Neuronal stem cell (in vitro differentiated cells): Measurements from ENCODE around the gene TMEM42.

Experiments used
- DNase-seq: peaks from one replicate; pipeline ENCODE4 v3.0.0-alpha.2; 2013; ENCODE audit warnings: low spot score
- H2AFZ ChIP-seq: one replicate; pipeline ENCODE4 v1.6.1; 2013; ENCODE audit warnings: mild to moderate bottlenecking, low read length, inconsistent platforms
- H2AK5ac ChIP-seq: 2 replicates; pipeline ENCODE4 v1.6.1; 2013; ENCODE audit warnings: low read depth, mild to moderate bottlenecking, inconsistent platforms, low read length, moderate library complexity, mixed read lengths
- H2BK120ac ChIP-seq: 2 replicates; pipeline ENCODE4 v1.6.1; 2013; ENCODE audit warnings: low read depth, mild to moderate bottlenecking, inconsistent platforms, low read length, moderate library complexity, mixed read lengths
- H2BK12ac ChIP-seq: one replicate; pipeline ENCODE4 v1.6.1; 2013; ENCODE audit warnings: low read length, inconsistent platforms
- H2BK15ac ChIP-seq: 2 replicates; pipeline ENCODE4 v1.6.1; 2013; ENCODE audit warnings: mild to moderate bottlenecking, low read length, inconsistent platforms, mixed read lengths
- H2BK5ac ChIP-seq: one replicate; pipeline ENCODE4 v1.6.1; 2013; ENCODE audit warnings: inconsistent platforms, mild to moderate bottlenecking, low read length, moderate library complexity
- H3K14ac ChIP-seq: one replicate; pipeline ENCODE4 v1.6.1; 2013; ENCODE audit warnings: low read length, inconsistent platforms
- H3K18ac ChIP-seq: 2 replicates; pipeline ENCODE4 v1.6.1; 2013; ENCODE audit warnings: low read length, inconsistent platforms
- H3K23ac ChIP-seq: 2 replicates; pipeline ENCODE4 v1.6.1; 2013; ENCODE audit warnings: low read depth, mild to moderate bottlenecking, mixed read lengths, low read length, inconsistent platforms; ENCODE audit not compliant: poor library complexity
- H3K27ac ChIP-seq: replicated peaks from 3 replicates; pipeline ENCODE4 v1.5.1; 2013; ENCODE audit warnings: low read length, inconsistent platforms
- H3K27me3 ChIP-seq, 3 experiments: 2 replicates each; pipeline ENCODE4 v1.6.1; 2013; ENCODE audit warnings: low read length in 3 of 3, mild to moderate bottlenecking in 2 of 3, inconsistent platforms in 1 of 3, low read depth in 1 of 3, mixed read lengths in 1 of 3, moderate library complexity in 1 of 3; ENCODE audit not compliant: control insufficient read depth in 3 of 3, insufficient read depth in 3 of 3
- H3K36me3 ChIP-seq, 2 donors: replicated peaks in 1 of 2; 2 replicates each; pipeline ENCODE4 v1.6.1; 2013; ENCODE audit warnings: low read length in 2 of 2; ENCODE audit not compliant: control insufficient read depth in 2 of 2, insufficient read depth in 2 of 2
- H3K4ac ChIP-seq: 2 replicates; pipeline ENCODE4 v1.6.1; 2013; ENCODE audit warnings: inconsistent platforms, mild to moderate bottlenecking, low read length, moderate library complexity
- H3K4me1 ChIP-seq, 2 donors: 1 replicate in 1 of 2; 2 replicates in 1 of 2; pipeline ENCODE4 v1.6.1; 2013; ENCODE audit warnings: low read length in 2 of 2, low read depth in 1 of 2; ENCODE audit not compliant: control insufficient read depth in 2 of 2, insufficient read depth in 1 of 2
- H3K4me2 ChIP-seq: one replicate; pipeline ENCODE4 v1.6.1; 2013; ENCODE audit warnings: mild to moderate bottlenecking, low read length, inconsistent platforms; ENCODE audit not compliant: insufficient read depth, poor library complexity, severe bottlenecking
- H3K4me3 ChIP-seq, 2 donors: 2 replicates each; pipeline ENCODE4 v1.5.1; 2013; ENCODE audit warnings: low read length in 2 of 2, mild to moderate bottlenecking in 2 of 2, inconsistent platforms in 1 of 2, moderate library complexity in 1 of 2
- H3K79me1 ChIP-seq: one replicate; pipeline ENCODE4 v1.6.1; 2013; ENCODE audit warnings: low read depth, mild to moderate bottlenecking, inconsistent platforms, low read length, moderate library complexity
- H3K9ac ChIP-seq: one replicate; pipeline ENCODE4 v1.6.1; 2013; ENCODE audit warnings: mild to moderate bottlenecking, low read depth, low read length, inconsistent platforms; ENCODE audit not compliant: poor library complexity
- H3K9me3 ChIP-seq, 2 donors: replicated peaks in 1 of 2; 2 replicates each; pipeline versions ENCODE3 to v1.6.1; 2013; ENCODE audit warnings: low read length in 2 of 2, mild to moderate bottlenecking in 2 of 2, inconsistent platforms in 1 of 2, low read depth in 1 of 2, mixed read lengths in 1 of 2, moderate library complexity in 1 of 2; ENCODE audit not compliant: control insufficient read depth in 2 of 2, insufficient read depth in 1 of 2
- H4K8ac ChIP-seq: one replicate; pipeline ENCODE4 v1.6.1; 2013; ENCODE audit warnings: low read depth, mild to moderate bottlenecking, inconsistent platforms, low read length, moderate library complexity
- H4K91ac ChIP-seq: one replicate; pipeline ENCODE4 v1.6.1; 2013; ENCODE audit warnings: low read length, low read depth, mild to moderate bottlenecking, inconsistent platforms; ENCODE audit not compliant: poor library complexity
- WGBS, 2 donors: extraction: QIAGEN DNeasy Blood & Tissue Kit; methylation state at CpG; one replicate each; pipeline ENCODE4 v1.1.7; 2013; ENCODE audit warnings: missing lambda C conversion rate in 2 of 2, mixed read lengths in 1 of 2; ENCODE audit not compliant: insufficient read length in 2 of 2, insufficient replicate concordance in 1 of 2; ENCODE audit errors: extremely low coverage in 2 of 2; 5-methylcytosine and 5-hydroxymethylcytosine counted together

The TMEM42 gene

DNA sequence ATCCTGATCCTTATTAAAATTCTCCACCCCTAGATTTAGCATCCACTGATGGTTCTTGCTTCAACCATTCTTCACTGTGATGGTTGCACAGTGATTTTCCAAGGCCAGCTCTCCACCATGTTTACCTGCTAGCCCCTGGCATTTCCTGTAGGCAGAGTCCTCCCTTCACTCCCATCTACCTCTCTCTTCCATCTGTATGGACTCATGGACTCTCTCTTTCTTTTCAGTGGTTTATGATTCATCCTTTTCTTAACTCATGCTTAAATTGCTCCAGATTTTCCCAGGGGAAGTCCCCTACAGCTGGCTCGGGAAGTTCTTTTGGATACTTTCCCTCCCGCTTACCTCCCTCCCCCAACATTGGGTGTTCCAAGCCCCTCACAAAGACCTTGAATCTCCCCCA, 31.4 kb downstream of the TMEM42 start:
- no peak for DNase-seq
- no peak overlapping the region for H3K4me2 ChIP-seq
- H2AFZ ChIP-seq, result no peak overlapping the region
- peaks cover 0 to 5% of the 10 kb centered on the region in 2 donors for H3K4me1 ChIP-seq
- no peak overlapping the region for H3K4me3 ChIP-seq
- WGBS, 2 donors, result no CpG with 5 or more reads among the region's 2 CpGs
- H3K27me3 ChIP-seq, result no peaks in the 10 kb centered on the region
- H3K36me3 ChIP-seq, result no peaks in the 10 kb centered on the region
- H3K9ac ChIP-seq, result no peak overlapping the region
- no peak overlapping the region for H2AK5ac ChIP-seq
- H3K4ac ChIP-seq, result no peak overlapping the region
- H4K8ac ChIP-seq, result no peak overlapping the region
- H3K9me3 ChIP-seq, result no peaks in the 10 kb centered on the region
- no peak overlapping the region for H2BK5ac ChIP-seq
- no peak overlapping the region for H3K14ac ChIP-seq
- no peak overlapping the region for H3K23ac ChIP-seq
- H2BK12ac ChIP-seq, result no peak overlapping the region
- no peak overlapping the region for H3K27ac ChIP-seq
- H3K79me1 ChIP-seq, result no peaks in the 10 kb centered on the region
- H2BK15ac ChIP-seq, result peak overlapping the region; percentile 71
- H3K18ac ChIP-seq, result no peak overlapping the region
- no peak overlapping the region for H2BK120ac ChIP-seq
- no peak overlapping the region for H4K91ac ChIP-seq

GRCh38 chr3:44894485-44894884, 32.8 kb downstream of the TMEM42 start:
- Histone ChIP-seq H3K4me2 (no peak overlapping the region), H3K79me1 (no peaks in the 10 kb centered on the region), H4K8ac (no peak overlapping the region), H3K4ac (no peak overlapping the region), H3K9me3 (no peaks in the 10 kb centered on the region), H3K27me3 (no peaks in the 10 kb centered on the region), H3K14ac (no peak overlapping the region), H2AFZ (peak overlapping the region; percentile 72), H3K4me3 (no peak overlapping the region), H2BK5ac (no peak overlapping the region), H2BK120ac (no peak overlapping the region), H2AK5ac (no peak overlapping the region), H3K4me1 (peaks cover 6 to 7% of the 10 kb centered on the region in 2 donors), H4K91ac (no peak overlapping the region), H2BK12ac (no peak overlapping the region), H3K9ac (no peak overlapping the region), H2BK15ac (no peak overlapping the region), H3K36me3 (no peaks in the 10 kb centered on the region), H3K18ac (peak overlapping the region; percentile 51), H3K27ac (no peak overlapping the region), H3K23ac (no peak overlapping the region)
- no peak for DNase-seq
- WGBS, 2 donors, result no CpG with 5 or more reads among the region's 5 CpGs

- Histone ChIP-seq H3K36me3 (no peaks in the 10 kb centered on the region), H4K91ac (no peak overlapping the region), H2AFZ (no peak overlapping the region), H3K14ac (no peak overlapping the region), H2AK5ac (no peak overlapping the region), H3K23ac (no peak overlapping the region), H2BK120ac (no peak overlapping the region), H3K4me2 (no peak overlapping the region), H4K8ac (no peak overlapping the region), H3K27ac (no peak overlapping the region), H2BK15ac (no peak overlapping the region), H3K18ac (no peak overlapping the region), H3K27me3 (no peaks in the 10 kb centered on the region), H3K4me3 (no peak overlapping the region), H3K79me1 (no peaks in the 10 kb centered on the region), H2BK5ac (no peak overlapping the region), H2BK12ac (no peak overlapping the region), H3K4ac (no peak overlapping the region), H3K9me3 (no peaks in the 10 kb centered on the region), H3K4me1 (peaks cover 15 to 16% of the 10 kb centered on the region in 2 donors), H3K9ac (peak overlapping the region; percentile 38)
- no peak for DNase-seq
- no CpG with 5 or more reads among the region's 2 CpGs for WGBS, 2 donors
These were observed 34.7 kb downstream of the TMEM42 start for GRCh38 chr3:44896440-44896839.

GRCh38 chr3:44899683-44900367, 38.1 kb downstream of the TMEM42 start:
- no peak overlapping the region for H3K4me2 ChIP-seq
- no peaks in the 10 kb centered on the region for H3K79me1 ChIP-seq
- peak overlapping the region; percentile 82 for H2AFZ ChIP-seq
- WGBS, 2 donors, result no CpG with 5 or more reads among the region's 13 CpGs
- no peak overlapping the region for H3K4ac ChIP-seq
- no peak overlapping the region for H2AK5ac ChIP-seq
- H2BK15ac ChIP-seq, result no peak overlapping the region
- peak overlapping the region in 1 of 2 donors; percentile 5 for H3K4me3 ChIP-seq
- H3K27me3 ChIP-seq, result no peaks in the 10 kb centered on the region
- H2BK12ac ChIP-seq, result no peak overlapping the region
- no peak overlapping the region for H2BK120ac ChIP-seq
- peak overlapping the region; percentile 44 for H4K91ac ChIP-seq
- no peak overlapping the region for H3K9ac ChIP-seq
- H4K8ac ChIP-seq, result no peak overlapping the region
- peak overlapping the region; percentile 18 for H3K27ac ChIP-seq
- H3K23ac ChIP-seq, result no peak overlapping the region
- H3K4me1 ChIP-seq, result peaks cover 12 to 15% of the 10 kb centered on the region in 2 donors
- no peaks in the 10 kb centered on the region for H3K9me3 ChIP-seq
- DNase-seq, result no peak
- peak overlapping the region; percentile 60 for H3K18ac ChIP-seq
- no peak overlapping the region for H3K14ac ChIP-seq
- H2BK5ac ChIP-seq, result no peak overlapping the region
- H3K36me3 ChIP-seq, result no peaks in the 10 kb centered on the region
